Measurements from ENCODE around the gene GNAZ.

DNA sequence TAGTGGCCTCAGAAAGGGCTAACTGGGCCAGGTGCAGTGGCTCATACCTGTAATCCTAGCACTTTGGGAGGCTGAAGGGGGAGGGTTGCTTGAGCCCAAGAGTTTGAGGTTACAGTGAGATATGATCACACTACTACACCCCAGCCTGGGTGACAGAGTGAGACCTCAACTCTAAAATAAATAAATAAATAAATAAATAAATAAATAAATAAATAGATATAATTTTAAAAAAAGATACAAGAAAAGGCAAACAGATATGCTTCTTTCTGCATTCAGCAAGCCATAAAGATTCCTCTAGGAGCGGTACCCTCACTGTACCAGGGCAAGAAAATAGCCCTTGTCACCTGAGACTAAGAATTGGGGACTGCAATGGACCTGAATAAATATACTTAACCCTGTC is 72.8 kb downstream of the GNAZ start:
- TF ChIP-seq MAFK (IDR thresholded peaks at IDR 0.05; ENCODE audit: partially characterized antibody) (no peak), MAX (IDR thresholded peaks at IDR 0.05) (no peak), RAD21 (conservative IDR thresholded peaks at IDR 0.05 in 1 of 2, IDR thresholded peaks at IDR 0.05 in 1 of 2) (no peak), POLR2A (IDR thresholded peaks at IDR 0.05; ENCODE audit: low read length) (no peak), RARB (CRISPR knock-in tag; IDR thresholded peaks at IDR 0.05) (no peak), TP53 (CRISPR knock-in tag; IDR thresholded peaks at IDR 0.05) (no peak), FOSB (CRISPR knock-in tag; IDR thresholded peaks at IDR 0.05) (no peak), PHF8 (IDR thresholded peaks at IDR 0.05; ENCODE audit: borderline replicate concordance, low read depth) (no peak), MYC (IDR thresholded peaks at IDR 0.05; ENCODE audit: borderline replicate concordance, low read length) (no peak), REST (IDR thresholded peaks at IDR 0.05) (no peak)
- TF ChIP-seq, protein P1, sequence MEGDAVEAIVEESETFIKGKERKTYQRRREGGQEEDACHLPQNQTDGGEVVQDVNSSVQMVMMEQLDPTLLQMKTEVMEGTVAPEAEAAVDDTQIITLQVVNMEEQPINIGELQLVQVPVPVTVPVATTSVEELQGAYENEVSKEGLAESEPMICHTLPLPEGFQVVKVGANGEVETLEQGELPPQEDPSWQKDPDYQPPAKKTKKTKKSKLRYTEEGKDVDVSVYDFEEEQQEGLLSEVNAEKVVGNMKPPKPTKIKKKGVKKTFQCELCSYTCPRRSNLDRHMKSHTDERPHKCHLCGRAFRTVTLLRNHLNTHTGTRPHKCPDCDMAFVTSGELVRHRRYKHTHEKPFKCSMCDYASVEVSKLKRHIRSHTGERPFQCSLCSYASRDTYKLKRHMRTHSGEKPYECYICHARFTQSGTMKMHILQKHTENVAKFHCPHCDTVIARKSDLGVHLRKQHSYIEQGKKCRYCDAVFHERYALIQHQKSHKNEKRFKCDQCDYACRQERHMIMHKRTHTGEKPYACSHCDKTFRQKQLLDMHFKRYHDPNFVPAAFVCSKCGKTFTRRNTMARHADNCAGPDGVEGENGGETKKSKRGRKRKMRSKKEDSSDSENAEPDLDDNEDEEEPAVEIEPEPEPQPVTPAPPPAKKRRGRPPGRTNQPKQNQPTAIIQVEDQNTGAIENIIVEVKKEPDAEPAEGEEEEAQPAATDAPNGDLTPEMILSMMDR (IDR thresholded peaks at IDR 0.05), result no peak

All from A549 (cell line).